Activated B cell treated with CpG ODN at 0.5 μM for 24 hours (primary cell): ENCODE data around the gene ZBTB12. TPM values are rescaled to one million over a fixed set of nuclear protein-coding genes. Genes with fewer than 3 reads are reported as not detected.

Experiments
- ATAC-seq: fragments of 200-7000 bp; cut with Tn5 transposase; one replicate; pipeline ENCODE4 v1.10.0; 2021; ENCODE audit warnings: low read depth, mild to moderate bottlenecking, moderate library complexity
- CTCF ChIA-PET: fragments of 350-600 bp; sonication (Branson Sonifier 250); formaldehyde crosslinking; loops from one replicate; lab custom pipeline; 2021; ENCODE audit warnings: antibody characterized with exemption; lab: Charles Lee
- POLR2A ChIA-PET: fragments of 350-600 bp; sonication (Branson Sonifier 250); formaldehyde crosslinking; loops from one replicate; lab custom pipeline; 2021; ENCODE audit warnings: antibody characterized with exemption; lab: Charles Lee
- DNase-seq: peaks from one replicate; pipeline ENCODE4 v3.0.0; 2022
- H3K27ac Mint-ChIP-seq: one replicate; pipeline ENCODE4 v1.8.0; 2020; ENCODE audit warnings: mixed read lengths
- H3K27me3 Mint-ChIP-seq: one replicate; pipeline ENCODE4 v1.8.0; 2021; ENCODE audit warnings: mixed read lengths
- H3K36me3 Mint-ChIP-seq: one replicate; pipeline ENCODE4 v1.8.0; 2021; ENCODE audit warnings: low read depth, mixed read lengths
- H3K4me1 Mint-ChIP-seq: one replicate; pipeline ENCODE4 v1.8.0; 2021; ENCODE audit warnings: mixed read lengths
- H3K4me3 Mint-ChIP-seq: one replicate; pipeline ENCODE4 v1.8.0; 2020; ENCODE audit warnings: mild to moderate bottlenecking, mixed read lengths
- H3K9me3 Mint-ChIP-seq: one replicate; pipeline ENCODE4 v1.8.0; 2020; ENCODE audit warnings: mixed read lengths
- CTCF ChIP-seq: fragments of 200-600 bp; IDR thresholded peaks from one replicate; pipeline ENCODE4 v1.8.0; 2022; ENCODE audit warnings: antibody characterized with exemption, mild to moderate bottlenecking
- intact Hi-C: fragments of 100-400 bp; cut with micrococcal nuclease; formaldehyde crosslinking; loops from one replicate; pipeline ENCODE4 v1.15.1; 2024
- total RNA-seq: library from RNA; stranded (reverse); gene quantifications from 2 replicates; pipeline ENCODE4 v1.2.3, GENCODE V29; 2022

The ZBTB12 gene
- total RNA-seq, 1 donor from 2014 or later = 4.8 TPM

GRCh38 chr6:31876357-31876756, 25.5 kb downstream of the ZBTB12 start:
- ATAC-seq (no peak), DNase-seq (no peak)
- H3K27me3 Mint-ChIP-seq = no peaks in the 10 kb centered on the region
- ChIA-PET POLR2A (no interaction called here), CTCF (no interaction called here)
- H3K9me3 Mint-ChIP-seq = no peaks in the 10 kb centered on the region
- no peaks in the 10 kb centered on the region for H3K4me1 Mint-ChIP-seq
- H3K4me3 Mint-ChIP-seq = no peak overlapping the region
- peaks cover 20% of the 10 kb centered on the region for H3K36me3 Mint-ChIP-seq
- H3K27ac Mint-ChIP-seq = no peak overlapping the region
- intact Hi-C loops = no loop called here
- TF ChIP-seq CTCF = no peak

- ChIA-PET POLR2A (no interaction called here), CTCF (interaction anchor here (0.6 kb wide), 1 partner anchor 1144 kb away, joined by 3 read pairs; no protein-coding TSS in a partner anchor)
- Mint-ChIP-seq H3K4me3 (no peak overlapping the region), H3K36me3 (peaks cover 15% of the 10 kb centered on the region), H3K27me3 (no peaks in the 10 kb centered on the region), H3K9me3 (no peaks in the 10 kb centered on the region), H3K4me1 (no peaks in the 10 kb centered on the region), H3K27ac (no peak overlapping the region)
- ATAC-seq = no peak
- no peak for DNase-seq
- TF ChIP-seq CTCF = no peak
- intact Hi-C loops = no loop called here
Measured at GRCh38 chr6:31875877-31876276, 26.0 kb downstream of the ZBTB12 start.

- intact Hi-C loops = no loop called here
- H3K36me3 Mint-ChIP-seq = peaks cover 6% of the 10 kb centered on the region
- H3K4me1 Mint-ChIP-seq = no peaks in the 10 kb centered on the region
- POLR2A ChIA-PET = no interaction called here
- H3K27ac Mint-ChIP-seq = no peak overlapping the region
- CTCF ChIA-PET = interaction anchor here (0.6 kb wide), 2 partner anchors 11 to 1143 kb away, joined by 3 read pairs; no protein-coding TSS in a partner anchor
- DNase-seq (no peak), ATAC-seq (no peak)
- no peak overlapping the region for H3K4me3 Mint-ChIP-seq
- peaks cover 1% of the 10 kb centered on the region for H3K27me3 Mint-ChIP-seq
- no peaks in the 10 kb centered on the region for H3K9me3 Mint-ChIP-seq
- TF ChIP-seq CTCF = no peak
Measured at GRCh38 chr6:31874836-31875572, 26.9 kb downstream of the ZBTB12 start.

- ChIA-PET CTCF (interaction anchor here (0.6 kb wide), 1 partner anchor 10 kb away, joined by 3 read pairs; no protein-coding TSS in a partner anchor), POLR2A (no interaction called here)
- H3K36me3 Mint-ChIP-seq = no peaks in the 10 kb centered on the region
- no peak overlapping the region for H3K27ac Mint-ChIP-seq
- TF ChIP-seq CTCF = no peak
- H3K4me1 Mint-ChIP-seq = no peaks in the 10 kb centered on the region
- no peaks in the 10 kb centered on the region for H3K9me3 Mint-ChIP-seq
- DNase-seq (no peak), ATAC-seq (no peak)
- peaks cover 1% of the 10 kb centered on the region for H3K27me3 Mint-ChIP-seq
- intact Hi-C loops = no loop called here
- no peak overlapping the region for H3K4me3 Mint-ChIP-seq
Measured at GRCh38 chr6:31874084-31874670, 27.7 kb downstream of the ZBTB12 start.

GRCh38 chr6:31871046-31871659, 30.7 kb downstream of the ZBTB12 start:
- no peaks in the 10 kb centered on the region for H3K36me3 Mint-ChIP-seq
- ATAC-seq = no peak
- ChIA-PET CTCF (no interaction called here), POLR2A (no interaction called here)
- no peak for TF ChIP-seq CTCF
- H3K4me3 Mint-ChIP-seq = no peak overlapping the region
- no peaks in the 10 kb centered on the region for H3K9me3 Mint-ChIP-seq
- peaks cover 1% of the 10 kb centered on the region for H3K27me3 Mint-ChIP-seq
- H3K4me1 Mint-ChIP-seq = no peaks in the 10 kb centered on the region
- intact Hi-C loops = no loop called here
- H3K27ac Mint-ChIP-seq = no peak overlapping the region
- DNase-seq = no peak
